ENCODE measurements around the gene MMP20. TPM values are rescaled to one million over a fixed set of nuclear protein-coding genes. Genes with fewer than 3 reads are reported as not detected.

The MMP20 gene
- total and polyA plus RNA-seq, 2 experiments from 2014 or later = not detected

DNA sequence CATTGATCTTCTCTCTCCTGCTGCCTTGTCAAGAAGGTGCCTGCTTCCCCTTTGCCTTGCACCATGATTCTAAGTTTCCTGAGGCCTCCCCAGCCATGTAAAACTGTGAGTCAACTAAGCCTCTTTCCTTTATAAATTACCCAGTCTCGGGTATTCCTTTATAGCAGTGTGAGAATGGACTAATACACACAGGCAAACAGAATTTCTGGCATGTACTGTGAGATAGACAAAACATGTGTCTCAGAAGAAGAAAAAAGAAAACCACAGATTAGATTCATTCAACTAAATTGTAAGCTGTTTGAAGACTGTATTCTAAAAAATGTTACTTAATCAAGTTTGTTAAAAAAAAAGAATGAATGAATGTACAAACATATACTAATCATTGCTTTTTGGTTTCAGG, 1.5 kb upstream of the MMP20 start:
- H3K27me3 ChIP-seq (replicated peaks; ENCODE audit: insufficient read depth) = peaks cover 10% of the 10 kb centered on the region; the same call in 1 of the 2 replicates
- H3F3A ChIP-seq (ENCODE audit: insufficient read depth) = no peaks in the 10 kb centered on the region
- no peak overlapping the region for H2AFZ ChIP-seq
- no peaks in the 10 kb centered on the region for H3K4me1 ChIP-seq (ENCODE audit: insufficient read depth)
- H3K9ac ChIP-seq = no peak overlapping the region
- DNase-seq = peak; percentile 10
- no peak overlapping the region for H3K27ac ChIP-seq
- H3K9me3 ChIP-seq (ENCODE audit: low read depth) = no peaks in the 10 kb centered on the region
- in situ Hi-C loops (cut with MboI) = no loop called here
- H3K79me2 ChIP-seq (ENCODE audit: insufficient read depth) = no peaks in the 10 kb centered on the region
- WGBS, 2 experiments (ENCODE audit: low coverage in 1 of 2, low lambda C conversion rate in 2 of 2, missing lambda C conversion rate in 2 of 2) = 0% methylated on average over 1 of the region's 1 CpG
- TF ChIP-seq EZH2 (IDR thresholded peaks at IDR 0.05; ENCODE audit: insufficient read depth, poor library complexity, severe bottlenecking) (no peak), EZH2phosphoT487 (IDR thresholded peaks at IDR 0.05; ENCODE audit: insufficient read depth, low read depth) (no peak)
- no peak overlapping the region for H3K4me2 ChIP-seq (ENCODE audit: unreplicated experiment)
- no peaks in the 10 kb centered on the region for H3K36me3 ChIP-seq (ENCODE audit: low read depth)
- H3K4me3 ChIP-seq = no peak overlapping the region
- no peaks in the 10 kb centered on the region for H4K20me1 ChIP-seq (ENCODE audit: insufficient read depth)
- no peaks in the 10 kb centered on the region for H3K9me2 ChIP-seq (ENCODE audit: insufficient read depth)

DNA sequence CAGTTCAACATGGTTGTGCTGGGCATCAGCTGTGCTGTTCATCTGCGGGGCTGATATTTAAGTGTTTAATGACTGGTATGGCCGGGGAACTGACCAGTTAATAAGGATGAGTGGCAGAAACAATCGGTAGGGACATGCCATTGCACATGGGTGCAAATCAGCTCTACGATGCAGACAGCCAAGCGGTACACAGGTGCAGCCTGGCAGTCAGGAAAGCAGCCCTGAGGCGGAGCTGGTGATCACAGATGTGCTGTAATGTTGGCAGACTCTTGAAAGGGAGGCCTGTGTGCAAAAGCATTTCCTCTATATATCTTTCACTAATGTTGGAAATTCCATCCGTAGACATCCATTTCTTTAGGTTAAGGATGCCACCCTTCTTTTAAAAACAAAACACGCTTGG, 1.1 kb downstream of the MMP20 start:
- no peak overlapping the region for H3K9ac ChIP-seq
- no peak overlapping the region for H3K27ac ChIP-seq
- peaks cover 8% of the 10 kb centered on the region; the same call in 1 of the 2 replicates for H3K27me3 ChIP-seq (replicated peaks; ENCODE audit: insufficient read depth)
- WGBS, 2 experiments (ENCODE audit: low coverage in 1 of 2, low lambda C conversion rate in 2 of 2, missing lambda C conversion rate in 2 of 2) = 64 to 66% methylated on average over 8 of the region's 8 CpGs
- H3K9me3 ChIP-seq (ENCODE audit: low read depth) = no peaks in the 10 kb centered on the region
- TF ChIP-seq EZH2phosphoT487 (IDR thresholded peaks at IDR 0.05; ENCODE audit: insufficient read depth, low read depth) = no peak
- no peak for TF ChIP-seq EZH2 (IDR thresholded peaks at IDR 0.05; ENCODE audit: insufficient read depth, poor library complexity, severe bottlenecking)
- no peak overlapping the region for H2AFZ ChIP-seq
- H3K4me2 ChIP-seq (ENCODE audit: unreplicated experiment) = no peak overlapping the region
- H4K20me1 ChIP-seq (ENCODE audit: insufficient read depth) = no peaks in the 10 kb centered on the region
- no peaks in the 10 kb centered on the region for H3K79me2 ChIP-seq (ENCODE audit: insufficient read depth)
- H3K4me3 ChIP-seq = no peak overlapping the region
- DNase-seq = no peak
- in situ Hi-C loops (cut with MboI) = no loop called here
- H3F3A ChIP-seq (ENCODE audit: insufficient read depth) = no peaks in the 10 kb centered on the region
- no peaks in the 10 kb centered on the region for H3K9me2 ChIP-seq (ENCODE audit: insufficient read depth)
- H3K4me1 ChIP-seq (ENCODE audit: insufficient read depth) = no peaks in the 10 kb centered on the region
- H3K36me3 ChIP-seq (ENCODE audit: low read depth) = no peaks in the 10 kb centered on the region

DNA sequence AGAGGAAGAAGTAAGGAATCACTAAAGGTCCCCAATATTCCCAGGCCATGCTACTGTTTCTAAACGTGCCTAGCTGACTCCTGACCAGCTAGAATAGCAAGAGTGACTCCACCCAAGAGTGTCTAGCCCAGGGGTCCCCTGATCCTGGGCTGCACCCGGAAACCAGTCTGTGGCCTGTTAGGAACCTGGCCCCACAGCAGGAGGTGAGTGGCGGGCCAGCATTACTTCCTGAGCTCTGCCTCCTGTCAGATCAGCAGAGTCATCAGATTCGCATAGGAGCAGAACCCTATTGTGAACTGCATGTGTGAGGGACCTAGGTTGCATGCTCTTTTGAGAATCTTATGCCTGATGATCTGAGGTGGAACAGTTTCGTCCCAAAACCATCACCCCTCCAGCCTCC, 2.0 kb downstream of the MMP20 start:
- in situ Hi-C loops (cut with MboI) = no loop called here
- no peak overlapping the region for H3K27ac ChIP-seq
- no peaks in the 10 kb centered on the region for H3K79me2 ChIP-seq (ENCODE audit: insufficient read depth)
- 72 to 73% methylated on average over 5 of the region's 5 CpGs for WGBS, 2 experiments (ENCODE audit: low coverage in 1 of 2, low lambda C conversion rate in 2 of 2, missing lambda C conversion rate in 2 of 2)
- H3K9me3 ChIP-seq (ENCODE audit: low read depth) = no peaks in the 10 kb centered on the region
- H3K4me2 ChIP-seq (ENCODE audit: unreplicated experiment) = no peak overlapping the region
- H3K9ac ChIP-seq = no peak overlapping the region
- H3K9me2 ChIP-seq (ENCODE audit: insufficient read depth) = no peaks in the 10 kb centered on the region
- H3K4me3 ChIP-seq = no peak overlapping the region
- H3K36me3 ChIP-seq (ENCODE audit: low read depth) = no peaks in the 10 kb centered on the region
- peaks cover 7% of the 10 kb centered on the region; the same call in 1 of the 2 replicates for H3K27me3 ChIP-seq (replicated peaks; ENCODE audit: insufficient read depth)
- H3K4me1 ChIP-seq (ENCODE audit: insufficient read depth) = no peaks in the 10 kb centered on the region
- no peak for DNase-seq
- H3F3A ChIP-seq (ENCODE audit: insufficient read depth) = no peaks in the 10 kb centered on the region
- H4K20me1 ChIP-seq (ENCODE audit: insufficient read depth) = no peaks in the 10 kb centered on the region
- H2AFZ ChIP-seq = no peak overlapping the region
- no peak for TF ChIP-seq EZH2 (IDR thresholded peaks at IDR 0.05; ENCODE audit: insufficient read depth, poor library complexity, severe bottlenecking)
- no peak for TF ChIP-seq EZH2phosphoT487 (IDR thresholded peaks at IDR 0.05; ENCODE audit: insufficient read depth, low read depth)

- Histone ChIP-seq H3K9me2 (ENCODE audit: insufficient read depth) (no peaks in the 10 kb centered on the region), H3K9me3 (ENCODE audit: low read depth) (no peaks in the 10 kb centered on the region), H3K36me3 (ENCODE audit: low read depth) (no peaks in the 10 kb centered on the region), H3F3A (ENCODE audit: insufficient read depth) (no peaks in the 10 kb centered on the region), H3K4me1 (ENCODE audit: insufficient read depth) (no peaks in the 10 kb centered on the region), H3K27ac (no peak overlapping the region), H3K79me2 (ENCODE audit: insufficient read depth) (no peaks in the 10 kb centered on the region), H4K20me1 (ENCODE audit: insufficient read depth) (no peaks in the 10 kb centered on the region), H3K4me3 (no peak overlapping the region), H2AFZ (no peak overlapping the region), H3K4me2 (ENCODE audit: unreplicated experiment) (no peak overlapping the region), H3K9ac (no peak overlapping the region), H3K27me3 (replicated peaks; ENCODE audit: insufficient read depth) (peaks cover 4% of the 10 kb centered on the region; the same call in 1 of the 2 replicates)
- 58 to 61% methylated on average over 5 of the region's 5 CpGs for WGBS, 2 experiments (ENCODE audit: low coverage in 1 of 2, low lambda C conversion rate in 2 of 2, missing lambda C conversion rate in 2 of 2)
- in situ Hi-C loops (cut with MboI) = no loop called here
- no peak for DNase-seq
- TF ChIP-seq EZH2 (IDR thresholded peaks at IDR 0.05; ENCODE audit: insufficient read depth, poor library complexity, severe bottlenecking) (no peak), EZH2phosphoT487 (IDR thresholded peaks at IDR 0.05; ENCODE audit: insufficient read depth, low read depth) (no peak)
Observed at GRCh38 chr11:102622258-102622657, 2.9 kb downstream of the MMP20 start.
